Endodermal cell (in vitro differentiated cells): ENCODE data around the gene BDKRB1. TPM values are rescaled to one million over a fixed set of nuclear protein-coding genes. Genes with fewer than 3 reads are reported as not detected.
A peak's percentile ranks its signal among the peaks of the same experiment; 100 is the strongest.

Source experiments
- DNase-seq: peaks from one replicate; pipeline ENCODE4 v3.0.0-alpha.2; 2017
- H3K27ac ChIP-seq: 2 replicates; pipeline ENCODE4 v1.5.1; 2013; ENCODE audit warnings: mild to moderate bottlenecking, low read depth, low read length, moderate library complexity
- H3K27me3 ChIP-seq: 2 replicates; pipeline ENCODE4 v1.6.1; 2013; ENCODE audit warnings: mild to moderate bottlenecking, low read length, moderate library complexity; ENCODE audit not compliant: insufficient read depth, control insufficient read depth, poor library complexity, severe bottlenecking
- H3K36me3 ChIP-seq: 2 replicates; pipeline ENCODE4 v1.7.0; 2013; ENCODE audit warnings: mild to moderate bottlenecking, low read length, moderate library complexity; ENCODE audit not compliant: control insufficient read depth, insufficient read depth
- H3K4me1 ChIP-seq: one replicate; pipeline ENCODE4 v1.7.0; 2013; ENCODE audit warnings: low read length; ENCODE audit not compliant: control insufficient read depth, insufficient read depth
- H3K4me3 ChIP-seq: 2 replicates; pipeline ENCODE4 v1.5.1; 2013; ENCODE audit warnings: mild to moderate bottlenecking, low read length, moderate library complexity
- H3K9ac ChIP-seq: 2 replicates; pipeline ENCODE4 v1.6.1; 2013; ENCODE audit warnings: mild to moderate bottlenecking, low read length, moderate library complexity; ENCODE audit not compliant: poor library complexity, severe bottlenecking; ENCODE audit errors: extremely low read depth
- H3K9me3 ChIP-seq: 2 replicates; pipeline ENCODE4 v1.6.1; 2013; ENCODE audit warnings: mild to moderate bottlenecking, low read length, moderate library complexity; ENCODE audit not compliant: control insufficient read depth
- H3K27ac Mint-ChIP-seq: 2 replicates; pipeline ENCODE4 v1.8.0; 2020; ENCODE audit warnings: mixed read lengths
- H3K27me3 Mint-ChIP-seq: 2 replicates; pipeline ENCODE4 v1.8.0; 2021; ENCODE audit warnings: mild to moderate bottlenecking, mixed read lengths; ENCODE audit not compliant: insufficient read depth
- H3K36me3 Mint-ChIP-seq: 2 replicates; pipeline ENCODE4 v1.8.0; 2020; ENCODE audit warnings: low read depth, mixed read lengths
- H3K4me1 Mint-ChIP-seq: 2 replicates; pipeline ENCODE4 v1.8.0; 2020; ENCODE audit warnings: mixed read lengths
- H3K4me3 Mint-ChIP-seq: 2 replicates; pipeline ENCODE4 v1.8.0; 2020; ENCODE audit warnings: mild to moderate bottlenecking, moderate library complexity, mixed read lengths
- H3K9me3 Mint-ChIP-seq: 2 replicates; pipeline ENCODE4 v1.8.0; 2020; ENCODE audit warnings: mild to moderate bottlenecking, mixed read lengths
- CTCF ChIP-seq: fragments of 200-600 bp; sonication (generic); conservative IDR thresholded peaks from 2 replicates; pipeline ENCODE4 v1.5.0; 2021; ENCODE audit warnings: antibody characterized with exemption, mild to moderate bottlenecking
- WGBS, 2 experiments: methylation state at CpG; one replicate each; pipeline versions ENCODE4 v1.1.5 to v1.1.7; 2013; ENCODE audit warnings: missing lambda C conversion rate in 2 of 2, mixed read lengths in 1 of 2; ENCODE audit not compliant: insufficient coverage in 1 of 2, insufficient read length in 1 of 2; 5-methylcytosine and 5-hydroxymethylcytosine counted together
- total RNA-seq, 2 donors: library from RNA; stranded (reverse); fragmentation: NEBNext Ultra II Directional in 1 of 2; extraction: Animal tissue kit (Norgen Biotek cat#: 25700) in 1 of 2; gene quantifications; 2 replicates in 1 of 2; 3 replicates in 1 of 2; pipeline ENCODE4 v1.2.1, GENCODE V29; 2021

BDKRB1 gene
- total RNA-seq, 2 donors from 2014 or later = 0.24 TPM; not detected in 1

- Histone ChIP-seq H3K9ac (no peak overlapping the region), H3K4me1 (no peaks in the 10 kb centered on the region), H3K4me3 (no peak overlapping the region), H3K9me3 (peaks cover 16% of the 10 kb centered on the region), H3K27ac (no peak overlapping the region), H3K36me3 (no peaks in the 10 kb centered on the region), H3K27me3 (no peaks in the 10 kb centered on the region)
- peak; percentile 90 for DNase-seq
- Mint-ChIP-seq H3K4me1 (peaks cover 5% of the 10 kb centered on the region), H3K9me3 (peaks cover 15% of the 10 kb centered on the region), H3K27me3 (no peaks in the 10 kb centered on the region), H3K4me3 (no peak overlapping the region), H3K27ac (peak overlapping the region; percentile 35), H3K36me3 (peaks cover 22% of the 10 kb centered on the region)
- TF ChIP-seq CTCF = peak; percentile 73
- 71% methylated on average over 5 of the region's 5 CpGs; no CpG with 5 or more reads in 1 of the 2 experiments for WGBS, 2 experiments
Observed at GRCh38 chr14:96225745-96226151, 30.3 kb upstream of the BDKRB1 start.

- peaks cover 15% of the 10 kb centered on the region for H3K9me3 Mint-ChIP-seq
- peaks cover 16% of the 10 kb centered on the region for H3K9me3 ChIP-seq
- DNase-seq = no peak
- H3K27ac Mint-ChIP-seq = no peak overlapping the region
- H3K27me3 ChIP-seq = no peaks in the 10 kb centered on the region
- no peak overlapping the region for H3K4me3 ChIP-seq
- no peak overlapping the region for H3K27ac ChIP-seq
- TF ChIP-seq CTCF = no peak
- H3K36me3 ChIP-seq = no peaks in the 10 kb centered on the region
- 80 to 100% methylated on average over 2 to 7 of the region's 7 CpGs for WGBS, 2 experiments
- H3K27me3 Mint-ChIP-seq = no peaks in the 10 kb centered on the region
- H3K36me3 Mint-ChIP-seq = peaks cover 20% of the 10 kb centered on the region
- no peak overlapping the region for H3K9ac ChIP-seq
- peaks cover 5% of the 10 kb centered on the region for H3K4me1 ChIP-seq
- H3K4me1 Mint-ChIP-seq = peaks cover 7% of the 10 kb centered on the region
- H3K4me3 Mint-ChIP-seq = no peak overlapping the region
Observed at GRCh38 chr14:96227428-96227827, 28.6 kb upstream of the BDKRB1 start.

- no peaks in the 10 kb centered on the region for H3K27me3 ChIP-seq
- no peaks in the 10 kb centered on the region for H3K27me3 Mint-ChIP-seq
- H3K9ac ChIP-seq = no peak overlapping the region
- no peak overlapping the region for H3K27ac ChIP-seq
- no peak overlapping the region for H3K4me3 Mint-ChIP-seq
- H3K9me3 ChIP-seq = peaks cover 16% of the 10 kb centered on the region
- peaks cover 16% of the 10 kb centered on the region for H3K36me3 Mint-ChIP-seq
- peaks cover 5% of the 10 kb centered on the region for H3K4me1 ChIP-seq
- 89 to 94% methylated on average over 6 of the region's 6 CpGs for WGBS, 2 experiments
- H3K36me3 ChIP-seq = no peaks in the 10 kb centered on the region
- no peak for TF ChIP-seq CTCF
- no peak for DNase-seq
- peaks cover 15% of the 10 kb centered on the region for H3K9me3 Mint-ChIP-seq
- peaks cover 18% of the 10 kb centered on the region for H3K4me1 Mint-ChIP-seq
- H3K4me3 ChIP-seq = no peak overlapping the region
- H3K27ac Mint-ChIP-seq = no peak overlapping the region
Observed at GRCh38 chr14:96229315-96229714, 26.7 kb upstream of the BDKRB1 start.
